Activated T-helper 1 cell treated with Interleukin-2 at 50 U/mL for 16 hours (primary cell): ENCODE results near the gene KBTBD13.
"Not testable (repeated sequence)": the region's sequence is repeated elsewhere in the genome, so short reads cannot be mapped to it uniquely, and the experiment has no call there.

Source experiments
- DNase-seq: peaks from one replicate; pipeline ENCODE4 v3.0.0-alpha.2; 2020; ENCODE audit warnings: low read depth

Gene KBTBD13

GRCh38 chr15:65089206-65089824 lies 12.8 kb downstream of the KBTBD13 start:
- no peak for DNase-seq

GRCh38 chr15:65091946-65092770 lies 15.6 kb downstream of the KBTBD13 start:
- DNase-seq: no peak

DNA sequence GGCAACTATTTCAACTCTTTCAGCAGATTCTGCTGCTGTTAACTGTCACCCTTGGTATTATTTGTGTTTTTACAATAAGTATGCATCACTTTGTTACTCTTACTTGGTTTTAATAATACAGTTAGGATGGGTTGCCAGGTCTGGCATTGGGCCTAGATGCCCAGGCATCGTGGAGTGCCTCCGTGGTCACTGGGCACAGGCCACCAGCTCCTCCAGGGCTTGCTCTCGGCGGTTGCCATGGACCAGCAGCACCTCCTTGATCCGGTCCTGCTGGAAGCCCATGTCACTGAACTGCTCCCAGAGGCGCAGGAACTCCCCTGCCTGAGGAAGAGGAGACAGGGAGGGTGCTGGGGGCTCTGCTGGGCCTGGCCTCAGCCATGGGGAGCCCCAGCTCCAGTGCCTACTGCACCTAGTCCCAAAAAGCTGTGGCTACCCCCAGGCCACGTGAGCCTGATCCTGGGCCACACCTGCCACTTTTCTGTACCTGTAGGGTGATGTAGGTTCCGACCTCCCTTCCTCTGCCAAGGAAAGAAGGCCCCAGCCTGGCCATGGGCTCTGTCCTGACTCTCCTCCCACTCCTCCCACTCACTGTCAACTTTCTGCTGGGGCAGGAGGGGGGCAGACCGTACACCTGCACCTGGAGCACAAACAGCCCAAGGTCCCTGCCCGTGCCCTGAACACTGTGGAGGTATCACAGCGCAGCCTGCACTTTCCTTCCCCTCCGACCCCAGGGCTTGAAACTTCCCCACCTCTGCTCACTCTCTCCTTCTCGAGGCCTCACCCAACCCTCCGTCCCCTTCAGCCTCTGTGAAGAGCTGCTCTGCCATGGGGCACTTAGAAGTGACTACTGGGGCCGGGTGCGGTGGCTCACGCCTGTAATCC lies 16.6 kb downstream of the KBTBD13 start:
- DNase-seq: no peak

DNA sequence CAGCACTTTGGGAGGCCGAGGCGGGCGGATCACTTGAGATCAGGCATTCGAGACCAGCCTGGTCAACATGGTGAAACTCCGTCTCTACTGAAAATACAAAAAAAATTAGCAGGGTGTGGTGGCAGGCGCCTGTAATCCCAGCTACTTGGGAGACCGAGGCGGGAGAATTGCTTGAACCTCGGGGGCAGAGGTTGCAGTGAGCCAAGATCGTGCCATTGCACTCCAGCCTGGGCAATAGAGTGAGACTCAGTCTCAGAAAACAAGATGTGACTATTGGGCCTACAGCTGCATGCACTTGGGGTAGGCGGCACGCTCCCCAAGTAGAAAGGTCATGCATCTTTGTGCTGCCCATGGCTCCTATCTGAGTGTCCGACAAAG lies 17.2 kb downstream of the KBTBD13 start:
- DNase-seq: not testable (repeated sequence)

DNA sequence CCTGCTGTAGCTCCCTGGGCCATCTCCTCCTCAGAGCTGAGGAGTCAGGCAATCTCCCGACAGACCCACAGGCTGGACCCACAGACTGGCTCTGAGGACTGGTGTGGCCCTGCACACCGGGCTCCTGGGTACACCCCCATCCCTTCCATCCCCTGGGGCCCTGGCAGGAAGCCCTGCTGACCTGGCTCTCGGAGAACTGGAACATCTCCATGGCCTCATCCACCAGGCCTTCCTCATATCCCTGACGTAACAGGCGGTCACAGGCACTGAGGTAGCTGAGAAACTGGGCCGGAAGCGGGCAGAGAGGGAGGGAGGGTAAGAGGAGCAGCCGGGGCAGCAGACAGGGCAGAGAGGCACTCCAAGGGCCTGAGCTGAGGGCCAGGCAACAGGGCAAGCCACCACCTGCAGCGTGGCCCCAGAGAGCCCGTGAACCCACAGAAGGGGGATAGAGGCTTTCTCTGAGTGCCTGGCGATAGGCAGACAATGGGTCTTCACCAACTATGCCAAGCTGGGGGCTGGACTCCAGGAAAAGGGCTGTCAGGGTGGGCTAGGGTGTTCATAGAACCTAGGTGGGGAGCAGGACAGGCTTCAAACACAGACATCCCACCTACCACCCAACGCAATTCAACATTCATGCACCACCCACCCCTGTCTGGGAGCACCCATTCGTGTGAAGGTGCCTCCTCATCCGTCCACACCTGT lies 17.9 kb downstream of the KBTBD13 start:
- no peak for DNase-seq

DNA sequence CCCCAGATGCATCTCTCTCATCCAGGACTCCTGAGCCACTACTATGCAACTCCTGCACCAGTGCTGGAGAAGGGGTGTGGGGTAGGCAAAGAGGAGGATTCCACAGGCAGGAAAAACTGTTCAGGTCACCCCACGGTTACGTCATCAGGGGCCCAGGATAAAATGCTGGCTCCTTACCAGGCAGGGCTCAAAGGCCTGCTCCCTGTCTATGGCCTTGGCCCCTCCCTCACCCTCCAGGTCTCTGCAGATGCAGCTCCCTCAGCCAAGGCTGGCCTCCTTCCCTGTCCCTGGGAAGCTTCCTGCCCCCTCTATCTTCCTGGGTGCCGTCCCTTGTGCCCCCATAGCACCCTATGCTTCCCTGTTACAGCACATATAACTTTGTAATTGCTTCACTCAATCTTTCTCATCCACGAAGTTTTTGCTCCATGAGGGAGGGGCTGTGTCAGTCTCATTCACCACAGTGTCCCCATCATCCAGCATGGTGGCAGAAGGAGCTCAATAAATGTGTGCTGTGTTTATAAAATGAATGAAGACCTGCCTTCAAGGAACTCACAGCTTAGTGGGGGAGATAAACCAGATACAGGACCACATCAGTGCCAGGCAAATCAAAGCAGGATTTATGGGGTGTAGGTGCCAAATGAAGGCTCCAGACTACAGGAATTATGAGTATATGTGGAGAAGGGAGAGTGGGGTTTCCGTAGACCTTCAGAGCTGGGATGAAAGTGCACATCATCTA lies 18.6 kb downstream of the KBTBD13 start:
- DNase-seq: no peak

GRCh38 chr15:65095747-65096104 lies 19.2 kb downstream of the KBTBD13 start:
- no peak for DNase-seq

- no peak for DNase-seq
Observed at GRCh38 chr15:65096481-65097385, 20.2 kb downstream of the KBTBD13 start.

GRCh38 chr15:65097651-65098263 lies 21.2 kb downstream of the KBTBD13 start:
- DNase-seq: no peak

GRCh38 chr15:65099336-65099735 lies 22.8 kb downstream of the KBTBD13 start:
- no peak for DNase-seq

GRCh38 chr15:65099801-65100200 lies 23.3 kb downstream of the KBTBD13 start:
- DNase-seq: not testable (repeated sequence)

- no peak for DNase-seq
Observed at GRCh38 chr15:65100442-65100841, 23.9 kb downstream of the KBTBD13 start.

- no peak for DNase-seq
Observed at GRCh38 chr15:65101411-65101890, 24.9 kb downstream of the KBTBD13 start.

DNA sequence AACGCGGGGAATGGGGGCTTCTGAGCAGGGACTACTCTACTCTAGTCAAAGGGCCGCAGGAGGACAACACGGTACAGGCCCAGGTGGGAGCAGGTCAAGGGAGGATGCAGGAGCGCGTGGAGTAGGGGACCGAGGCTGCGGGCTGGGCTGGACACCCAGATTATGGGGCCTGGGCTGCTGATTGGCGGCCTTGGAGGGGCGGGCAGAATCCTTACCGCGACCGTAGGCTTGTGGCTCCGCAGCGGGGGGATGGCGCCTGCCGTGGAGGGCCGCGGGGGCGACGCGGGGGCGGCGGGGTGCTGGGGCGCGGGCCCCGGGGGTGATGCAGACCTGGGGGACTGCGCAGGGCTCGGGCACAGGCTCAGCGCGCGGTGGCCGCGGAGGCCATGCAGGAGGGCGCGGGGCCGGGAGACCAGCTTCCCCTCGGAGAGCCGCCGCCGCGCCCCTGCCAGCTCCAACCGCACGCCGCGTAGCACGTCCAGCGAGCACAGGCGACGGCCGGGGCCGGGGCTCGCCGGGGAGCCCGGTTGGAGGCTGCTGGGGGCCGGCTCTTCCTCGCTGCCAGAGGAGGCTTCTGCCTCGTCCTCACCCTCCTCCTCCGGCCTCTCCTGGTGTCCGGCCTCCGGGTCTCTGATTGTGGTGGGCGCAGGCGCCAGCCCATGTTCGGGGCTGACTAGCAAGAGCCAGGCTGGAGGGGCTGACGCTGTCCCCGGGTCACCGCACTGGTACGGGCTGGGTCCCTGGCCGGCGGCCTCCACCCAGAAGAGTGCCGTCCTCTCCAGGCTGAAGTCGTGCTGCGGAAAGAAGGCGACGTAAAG lies 25.6 kb downstream of the KBTBD13 start:
- DNase-seq: no peak

DNA sequence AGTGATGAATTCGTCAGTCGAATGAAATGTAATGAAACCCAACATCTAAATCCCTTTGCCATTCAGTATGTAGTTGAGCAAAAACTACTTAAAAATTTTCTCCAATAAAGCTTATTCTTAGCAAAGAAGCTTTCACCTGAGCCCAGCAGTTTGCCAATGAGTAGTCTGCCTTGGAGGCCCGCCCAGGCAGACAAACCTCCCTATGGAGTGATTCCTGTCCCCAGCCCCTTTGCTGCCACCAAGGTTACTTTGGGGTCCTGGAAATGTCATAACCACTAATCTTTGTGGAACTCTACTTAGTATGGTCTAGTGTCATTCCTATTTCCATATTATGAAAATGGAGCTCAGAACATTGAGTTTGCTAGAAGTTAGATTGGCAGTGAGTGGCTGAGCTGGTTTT lies 26.4 kb downstream of the KBTBD13 start:
- no peak for DNase-seq

DNA sequence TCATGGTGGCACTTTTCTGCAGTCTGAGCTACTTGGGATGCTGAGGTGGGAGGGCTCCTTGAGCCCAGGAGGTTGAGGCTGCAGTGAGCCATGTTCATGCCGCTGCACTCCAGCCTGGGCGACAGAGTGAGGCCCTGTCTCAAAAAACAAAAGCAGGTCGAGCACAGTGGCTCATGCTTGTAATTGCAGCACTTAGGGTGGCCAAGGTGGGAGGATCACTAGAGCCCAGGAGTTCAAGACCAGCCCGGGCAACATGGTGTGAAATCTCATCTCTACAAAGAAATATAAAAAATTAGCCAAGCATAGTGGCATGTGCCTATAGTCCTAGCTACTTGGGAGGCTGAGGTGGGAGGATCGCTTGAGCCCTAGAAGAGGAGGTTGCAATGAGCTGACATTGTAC lies 28.5 kb downstream of the KBTBD13 start:
- DNase-seq: no peak

DNA sequence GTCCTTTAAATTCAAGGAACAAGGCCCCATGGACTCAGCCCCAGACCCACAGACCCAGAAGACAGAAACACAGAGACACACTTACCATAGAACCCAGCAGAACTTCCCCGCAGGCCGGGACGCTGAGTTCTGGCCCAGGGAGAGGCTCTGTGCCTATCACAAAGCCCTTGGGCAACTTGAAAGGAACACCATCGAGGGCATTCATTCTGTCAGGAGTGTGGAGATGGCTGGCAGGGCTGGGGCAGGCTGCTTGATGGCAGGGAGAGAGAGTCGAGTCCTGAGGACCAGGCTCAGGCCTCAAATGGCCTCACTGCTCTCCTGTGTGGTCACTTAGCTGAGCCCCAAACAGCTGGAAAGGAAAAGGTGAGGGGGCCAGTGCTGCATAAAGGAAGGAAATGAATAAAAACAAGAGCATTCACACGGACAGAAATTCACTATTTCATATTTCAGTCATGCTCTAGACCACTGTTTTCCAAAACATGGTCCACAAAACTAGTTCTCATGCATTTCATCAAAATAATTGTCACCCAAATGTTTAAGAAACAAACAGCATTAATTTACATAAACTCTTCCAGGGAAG lies 29.6 kb downstream of the KBTBD13 start:
- no peak for DNase-seq

- no peak for DNase-seq
Observed at GRCh38 chr15:65110676-65111292, 34.2 kb downstream of the KBTBD13 start.
